Esophagus squamous epithelium (tissue), 4 donors: ENCODE results near the gene DES.
"Not testable (repeated sequence)": the region's sequence is repeated elsewhere in the genome, so short reads cannot be mapped to it uniquely, and the experiment has no call there.

Source experiments
- POLR2A ChIP-seq, 4 donors: fragments of 450-650 bp; IDR thresholded peaks; one replicate each; pipeline ENCODE4 v1.6.1; 2017; ENCODE audit warnings: antibody characterized with exemption in 4 of 4, mild to moderate bottlenecking in 4 of 4, moderate library complexity in 3 of 4
- TF ChIP-seq, protein P1 (sequence below), 6 experiments: fragments of 450-650 bp in 4 of 6; fragments of 200-600 bp in 2 of 6; sonication (generic) in 2 of 6; IDR thresholded peaks; one replicate each; pipeline ENCODE4 v1.5.1; 2016 to 2019; ENCODE audit warnings: antibody characterized with exemption in 6 of 6, mild to moderate bottlenecking in 4 of 6, moderate library complexity in 4 of 6

DNA sequence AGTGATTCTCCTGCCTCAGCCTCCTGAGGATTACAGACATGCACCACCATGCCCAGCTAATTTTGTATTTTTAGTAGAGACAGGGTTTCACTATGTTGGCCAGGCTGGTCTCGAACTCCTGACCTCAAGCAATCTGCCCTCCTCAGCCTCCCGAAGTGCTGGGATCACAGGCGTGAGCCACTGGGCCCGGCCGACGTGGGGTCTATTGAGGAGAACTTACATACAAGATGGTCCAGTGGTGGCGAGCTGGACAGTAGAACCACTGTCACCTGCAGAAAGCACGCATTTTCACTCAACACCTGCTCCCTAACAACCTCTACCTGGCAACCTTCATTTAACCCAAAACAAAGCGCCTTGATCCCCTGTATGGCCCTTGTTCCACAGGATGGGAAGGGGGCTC is 23.1 kb upstream of the DES start:
- TF ChIP-seq, protein P1, sequence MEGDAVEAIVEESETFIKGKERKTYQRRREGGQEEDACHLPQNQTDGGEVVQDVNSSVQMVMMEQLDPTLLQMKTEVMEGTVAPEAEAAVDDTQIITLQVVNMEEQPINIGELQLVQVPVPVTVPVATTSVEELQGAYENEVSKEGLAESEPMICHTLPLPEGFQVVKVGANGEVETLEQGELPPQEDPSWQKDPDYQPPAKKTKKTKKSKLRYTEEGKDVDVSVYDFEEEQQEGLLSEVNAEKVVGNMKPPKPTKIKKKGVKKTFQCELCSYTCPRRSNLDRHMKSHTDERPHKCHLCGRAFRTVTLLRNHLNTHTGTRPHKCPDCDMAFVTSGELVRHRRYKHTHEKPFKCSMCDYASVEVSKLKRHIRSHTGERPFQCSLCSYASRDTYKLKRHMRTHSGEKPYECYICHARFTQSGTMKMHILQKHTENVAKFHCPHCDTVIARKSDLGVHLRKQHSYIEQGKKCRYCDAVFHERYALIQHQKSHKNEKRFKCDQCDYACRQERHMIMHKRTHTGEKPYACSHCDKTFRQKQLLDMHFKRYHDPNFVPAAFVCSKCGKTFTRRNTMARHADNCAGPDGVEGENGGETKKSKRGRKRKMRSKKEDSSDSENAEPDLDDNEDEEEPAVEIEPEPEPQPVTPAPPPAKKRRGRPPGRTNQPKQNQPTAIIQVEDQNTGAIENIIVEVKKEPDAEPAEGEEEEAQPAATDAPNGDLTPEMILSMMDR (IDR thresholded peaks at IDR 0.05): not testable (repeated sequence)
- TF ChIP-seq POLR2A (IDR thresholded peaks at IDR 0.05): not testable (repeated sequence)
